Right kidney (tissue), 1 donor: ENCODE measurements around the gene NPPB.

ENCODE experiments used
- DNase-seq: peaks from one replicate; pipeline ENCODE4 v3.0.0-alpha.2; 2016

Gene NPPB

GRCh38 chr1:11880911-11881748, 22.4 kb upstream of the NPPB start:
- no peak for DNase-seq

GRCh38 chr1:11880181-11880575, 21.4 kb upstream of the NPPB start:
- DNase-seq, result no peak

DNA sequence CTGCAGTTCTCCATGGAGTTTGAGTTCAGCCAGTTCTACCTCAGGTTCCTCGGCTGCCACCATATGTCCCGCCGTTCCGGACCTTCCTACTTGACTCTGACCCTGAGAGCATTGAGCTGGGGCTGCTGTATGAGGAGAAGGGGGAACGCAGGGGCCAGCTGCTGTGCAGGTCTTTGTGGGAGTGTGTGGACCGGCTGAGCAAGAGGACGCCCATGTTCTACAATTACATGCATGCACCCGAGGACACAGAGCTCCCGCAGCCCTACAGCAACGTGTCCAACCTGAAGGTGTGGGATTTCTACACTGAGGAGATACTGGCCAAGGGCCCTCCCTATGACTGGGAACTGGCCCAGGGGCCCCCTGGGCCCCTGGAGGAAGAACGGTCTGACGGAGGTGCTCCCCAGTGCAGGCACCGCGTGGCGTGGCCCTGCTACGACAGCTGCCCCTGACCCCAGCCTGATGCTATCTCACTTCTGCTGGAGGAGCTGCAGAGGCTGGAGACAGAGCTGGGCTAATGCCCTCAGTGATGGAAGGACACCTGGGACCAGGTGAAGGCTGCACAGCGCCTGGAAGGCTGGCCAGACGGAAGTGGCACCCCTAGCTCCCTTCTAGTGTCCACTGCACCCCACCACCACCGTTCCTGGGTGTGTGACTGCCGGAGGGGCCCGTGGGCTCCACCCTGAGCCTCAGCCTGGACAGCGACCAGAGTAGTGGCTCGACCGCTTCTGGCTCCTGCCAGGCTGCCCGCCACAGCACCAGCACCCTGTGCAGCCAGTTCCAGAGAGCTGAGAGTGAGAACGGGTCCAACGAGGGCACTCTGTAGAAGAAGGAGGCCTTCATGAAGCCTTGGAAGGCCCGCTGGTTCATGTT, 20.8 kb upstream of the NPPB start:
- DNase-seq, result no peak

- DNase-seq, result no peak
Measured at GRCh38 chr1:11878891-11879190, 20.1 kb upstream of the NPPB start.

DNA sequence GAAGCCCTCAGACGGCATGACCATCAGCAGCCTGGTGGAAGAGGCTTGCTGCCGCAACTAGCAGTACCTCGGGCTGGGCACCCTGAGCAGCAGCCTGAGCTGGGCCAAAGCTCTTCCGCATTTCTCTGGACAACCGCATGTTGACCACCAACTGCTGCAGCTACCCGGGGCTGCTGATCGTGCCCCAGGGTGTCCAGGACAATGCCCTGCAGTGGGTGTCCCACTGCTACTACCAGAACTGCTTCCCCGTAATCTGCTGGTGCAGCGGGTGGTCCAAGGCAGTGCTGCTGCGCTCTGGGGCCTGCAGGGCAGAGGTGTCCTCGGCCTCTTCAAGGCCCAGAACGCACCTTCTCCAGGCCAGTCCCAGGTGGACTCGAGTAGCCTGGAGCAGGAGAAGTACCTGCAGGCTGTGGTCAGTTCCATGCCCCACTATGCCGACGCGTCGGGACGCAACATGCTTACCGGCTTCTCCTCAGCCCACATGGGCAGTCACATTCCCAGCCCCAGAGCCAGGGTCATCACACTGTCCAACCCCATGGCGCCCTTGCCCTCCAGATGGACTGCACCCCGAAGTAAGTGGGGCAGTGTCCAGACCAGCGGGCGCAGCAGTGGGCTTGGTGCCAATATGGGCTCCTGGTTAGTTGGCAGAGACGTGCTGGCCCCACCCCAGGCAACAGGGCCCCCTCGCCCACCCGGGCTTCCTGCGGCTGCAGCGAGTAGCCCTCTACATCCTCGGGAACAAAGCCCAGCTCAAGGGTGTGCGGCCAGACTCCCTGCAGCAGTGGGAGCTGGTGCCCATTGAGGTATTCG, 19.5 kb upstream of the NPPB start:
- DNase-seq, result no peak

DNA sequence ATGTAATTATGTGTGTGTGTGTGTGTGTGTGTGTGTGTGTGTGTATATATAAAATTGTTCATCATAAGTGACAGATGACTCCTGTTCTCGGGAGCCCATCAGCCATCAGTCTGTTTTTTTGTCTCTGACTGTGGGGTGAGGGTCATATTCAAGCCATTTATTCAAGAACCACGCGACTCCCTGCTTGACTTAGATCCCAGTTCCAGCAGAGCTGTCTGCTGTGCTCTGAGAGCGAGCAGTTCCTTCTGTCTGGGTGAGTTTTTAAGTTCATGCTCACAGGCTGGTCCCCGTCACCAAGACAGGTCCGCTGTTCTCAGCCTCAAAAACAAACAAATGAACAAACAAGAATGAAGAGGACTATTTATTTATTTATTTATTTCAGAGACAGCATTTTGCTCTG, 18.3 kb upstream of the NPPB start:
- DNase-seq, result no peak

DNA sequence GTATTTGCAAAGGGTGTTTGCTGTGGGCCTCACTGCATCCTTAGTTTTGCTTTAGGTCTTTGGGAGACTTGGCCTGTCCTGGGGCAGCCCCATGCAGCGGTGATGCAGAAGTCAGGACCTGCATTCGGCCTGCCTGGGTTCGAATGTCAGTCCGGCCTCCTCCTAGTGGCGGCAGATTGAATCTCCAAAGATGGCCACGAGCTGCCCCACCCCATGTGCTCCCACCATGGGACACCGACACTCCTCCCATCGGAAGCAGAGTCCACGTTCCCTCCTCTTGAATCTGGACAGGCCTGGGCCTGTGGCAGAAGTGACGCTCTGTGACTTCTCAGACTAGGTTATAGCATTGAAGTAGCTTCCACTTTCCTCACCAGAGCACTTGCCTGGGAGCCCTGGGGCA, 16.3 kb upstream of the NPPB start:
- no peak for DNase-seq

DNA sequence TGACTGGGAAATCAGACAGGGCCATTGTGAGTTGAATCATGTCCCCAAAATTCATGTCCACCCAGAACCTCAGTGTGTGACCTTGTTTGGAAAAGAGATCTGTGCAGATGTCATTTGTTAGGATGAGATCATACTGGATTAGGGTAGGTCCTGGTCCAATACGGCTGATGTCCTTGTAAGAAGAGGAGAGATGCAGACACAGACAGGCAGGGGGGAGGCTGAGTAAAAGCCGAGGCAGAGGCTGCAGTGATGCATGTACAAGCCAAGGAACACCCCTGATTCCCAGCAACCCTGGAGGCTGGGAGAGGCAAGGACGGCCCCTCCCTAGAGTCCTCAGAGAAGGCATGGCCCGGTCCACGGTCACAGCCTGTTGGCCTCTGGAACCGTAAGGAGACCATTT, 15.9 kb upstream of the NPPB start:
- no peak for DNase-seq

DNA sequence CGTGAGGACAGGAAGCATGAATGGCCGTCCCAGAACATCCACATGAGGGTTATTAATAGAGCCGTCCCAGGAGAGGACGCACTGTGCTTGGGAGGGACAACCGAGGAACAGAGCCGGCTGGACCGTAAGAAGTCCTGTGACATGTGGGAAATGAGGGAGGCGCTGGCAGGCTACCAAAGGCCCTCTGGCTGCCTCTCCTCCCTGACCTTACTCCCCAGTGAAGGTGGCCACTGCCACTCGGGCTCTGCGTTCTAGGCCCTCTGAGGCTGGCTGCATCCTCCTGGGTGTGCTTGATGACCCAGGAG, 15.5 kb upstream of the NPPB start:
- no peak for DNase-seq

- DNase-seq, result no peak
Measured at GRCh38 chr1:11873395-11874257, 14.9 kb upstream of the NPPB start.

GRCh38 chr1:11872545-11872944, 13.8 kb upstream of the NPPB start:
- no peak for DNase-seq

GRCh38 chr1:11869650-11870207, 11.0 kb upstream of the NPPB start:
- DNase-seq, result no peak

GRCh38 chr1:11869104-11869503, 10.4 kb upstream of the NPPB start:
- no peak for DNase-seq

DNA sequence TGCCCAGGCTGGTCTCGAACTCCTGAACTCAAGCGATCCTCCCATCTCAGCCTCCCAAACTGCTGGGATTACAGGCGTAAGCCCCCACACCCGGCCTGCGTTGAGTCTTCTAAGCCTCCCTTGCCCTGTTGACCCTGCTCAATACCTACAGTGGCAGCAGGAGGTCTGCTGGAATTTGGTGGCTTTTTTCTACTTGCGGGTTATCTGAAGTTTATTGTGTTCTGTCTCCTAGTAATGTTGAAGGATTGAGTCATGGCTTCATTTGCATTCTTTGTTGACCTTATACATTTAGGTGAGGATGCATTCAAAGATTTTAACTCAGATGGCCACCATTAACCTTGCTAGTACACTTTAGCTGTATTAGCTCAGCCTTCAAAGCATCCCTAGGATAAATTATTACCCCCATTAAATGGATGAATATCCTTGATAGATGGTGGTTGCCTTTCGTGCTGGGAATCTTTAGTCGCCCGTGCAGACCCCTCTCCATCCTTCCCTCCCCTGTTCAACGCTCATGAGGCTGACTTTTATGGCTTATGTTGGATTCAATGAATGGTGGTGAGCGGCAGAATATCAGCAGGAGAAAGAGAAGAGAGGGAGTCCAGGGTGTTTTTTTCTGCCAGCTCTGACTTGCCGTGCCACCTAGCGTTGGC, 9.7 kb upstream of the NPPB start:
- DNase-seq, result no peak

GRCh38 chr1:11862890-11863289, 4.1 kb upstream of the NPPB start:
- DNase-seq, result no peak

DNA sequence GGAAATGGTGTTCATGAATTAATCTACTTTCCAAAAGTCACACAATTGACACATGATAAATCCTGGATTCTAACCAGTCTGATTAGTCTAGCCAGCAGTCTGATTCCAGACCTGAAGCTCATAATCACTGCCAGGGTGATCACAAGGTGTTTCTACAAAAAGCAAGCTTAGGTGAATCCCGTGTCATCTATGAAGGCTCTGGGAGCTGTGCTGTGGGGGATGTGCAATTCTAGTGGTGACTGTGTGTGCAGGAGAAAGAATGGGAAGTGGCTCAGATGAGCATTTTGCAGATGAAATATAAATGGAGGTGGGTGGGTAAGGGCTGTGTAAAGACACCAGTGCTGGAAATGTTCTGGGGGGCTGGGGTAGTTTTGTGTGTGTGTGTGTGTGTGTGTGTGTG, 1.8 kb upstream of the NPPB start:
- DNase-seq, result no peak

GRCh38 chr1:11860083-11860482, 1.3 kb upstream of the NPPB start:
- no peak for DNase-seq

DNA sequence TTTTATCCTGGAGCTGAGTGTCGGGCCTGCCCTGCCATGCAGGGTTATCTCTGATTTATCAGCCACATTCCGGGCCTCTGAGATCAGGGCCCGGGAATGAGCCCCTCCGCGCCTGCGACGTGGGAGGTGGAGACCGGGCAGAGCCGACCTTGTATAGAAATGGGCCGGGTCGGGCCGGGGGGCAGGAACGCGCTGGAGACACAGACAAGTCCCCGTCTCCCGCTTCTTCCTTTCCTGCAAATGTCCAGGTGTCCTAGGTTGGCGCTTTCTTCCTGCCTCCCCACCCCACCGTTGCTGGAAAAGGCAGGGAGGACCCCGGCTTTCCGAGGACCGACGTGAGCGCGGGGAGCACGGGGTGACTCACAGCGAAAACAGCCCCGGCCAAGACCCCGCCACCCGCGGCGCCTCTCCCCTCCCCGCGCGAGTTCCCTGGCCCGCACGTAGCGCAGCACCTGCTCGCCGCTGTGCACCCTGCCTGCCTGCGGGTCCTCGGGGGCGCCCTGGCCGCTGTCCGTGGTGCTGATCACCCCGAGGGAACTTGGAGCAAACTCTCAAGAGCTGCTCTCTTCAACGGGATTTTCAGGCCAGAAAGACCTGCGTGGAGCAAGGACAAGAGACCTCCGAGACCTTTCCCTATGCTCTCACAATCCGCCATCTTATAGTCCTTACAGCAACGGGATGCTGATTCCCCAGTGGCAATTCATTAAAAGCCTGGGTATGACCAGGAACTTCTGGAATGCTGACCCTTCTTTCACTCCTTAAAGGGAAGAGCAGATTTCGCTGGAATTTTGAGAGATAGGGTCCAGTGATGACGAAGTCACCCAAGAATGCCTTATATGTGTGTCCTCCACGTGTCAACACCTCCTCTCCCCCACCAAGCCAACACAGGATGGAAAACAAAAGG, 475 bp upstream of the NPPB start:
- peak; percentile 52 for DNase-seq

DNA sequence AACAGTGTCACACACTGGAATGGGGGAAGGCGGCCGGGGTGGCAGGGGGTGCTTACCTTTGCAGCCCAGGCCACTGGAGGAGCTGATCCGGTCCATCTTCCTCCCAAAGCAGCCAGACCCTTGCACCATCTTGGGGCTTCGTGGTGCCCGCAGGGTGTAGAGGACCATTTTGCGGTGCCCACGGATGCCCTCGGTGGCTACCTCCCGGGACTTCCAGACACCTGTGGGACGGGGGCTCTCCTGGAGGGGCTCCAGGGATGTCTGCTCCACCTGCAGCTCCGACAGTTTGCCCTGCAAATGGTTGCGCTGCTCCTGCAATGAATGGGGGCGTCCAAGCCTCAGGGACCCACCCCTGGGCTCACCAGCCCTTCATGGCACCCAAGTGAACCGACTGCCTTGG, 587 bp downstream of the NPPB start:
- DNase-seq, result no peak

GRCh38 chr1:11857164-11857851, 1.4 kb downstream of the NPPB start:
- no peak for DNase-seq
